ENCODE results near the gene MAPRE3.

The MAPRE3 gene

GRCh38 chr2:26986576-26986975 lies 16.1 kb downstream of the MAPRE3 start:
- DNase-seq, result no peak

GRCh38 chr2:26988058-26988860 lies 17.8 kb downstream of the MAPRE3 start:
- DNase-seq, result no peak

DNA sequence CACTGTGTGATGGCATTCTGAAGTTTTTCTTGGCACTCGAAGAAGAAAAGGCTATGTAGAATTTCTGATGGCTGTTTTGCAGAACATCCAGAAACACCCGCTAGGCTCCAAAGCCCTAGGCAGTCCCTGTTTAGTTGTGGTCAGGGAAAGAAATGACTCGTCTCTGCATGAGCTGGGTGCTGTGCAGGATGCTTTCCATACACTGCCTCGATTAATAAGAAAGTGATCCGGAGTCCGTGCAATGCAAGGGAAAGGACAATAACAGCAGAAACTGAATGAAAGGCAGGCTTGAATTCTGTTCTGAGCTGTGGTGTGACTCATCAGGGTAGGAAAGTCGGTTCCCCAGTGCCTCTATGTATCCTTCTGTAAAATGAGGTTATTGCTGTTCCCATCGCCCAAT lies 18.7 kb downstream of the MAPRE3 start:
- DNase-seq, result no peak

GRCh38 chr2:26991717-26992116 lies 21.3 kb downstream of the MAPRE3 start:
- DNase-seq, result no peak

- DNase-seq, result no peak
These were observed 23.3 kb downstream of the MAPRE3 start for GRCh38 chr2:26993768-26994167.

DNA sequence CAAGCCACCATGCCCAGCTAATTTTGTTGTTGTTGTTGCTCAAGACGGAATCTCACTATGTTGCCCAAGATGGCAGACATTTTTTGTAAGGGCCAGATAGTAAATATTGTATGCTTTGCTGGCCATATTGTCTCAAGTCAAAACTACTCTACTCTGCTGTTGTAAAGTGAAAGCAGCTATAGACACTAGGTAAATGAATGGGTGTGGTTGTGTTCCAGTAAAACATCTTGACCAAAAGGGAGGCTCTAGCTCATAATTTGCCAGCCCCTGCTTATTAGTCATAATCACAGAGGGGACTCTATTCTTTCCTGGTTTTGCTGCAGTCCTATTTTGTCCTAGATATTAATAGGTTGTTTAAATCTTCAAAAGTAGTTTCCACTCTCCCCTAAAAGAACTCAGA lies 24.5 kb downstream of the MAPRE3 start:
- DNase-seq, result no peak

GRCh38 chr2:26997394-26997793 lies 27.0 kb downstream of the MAPRE3 start:
- no peak for DNase-seq

DNA sequence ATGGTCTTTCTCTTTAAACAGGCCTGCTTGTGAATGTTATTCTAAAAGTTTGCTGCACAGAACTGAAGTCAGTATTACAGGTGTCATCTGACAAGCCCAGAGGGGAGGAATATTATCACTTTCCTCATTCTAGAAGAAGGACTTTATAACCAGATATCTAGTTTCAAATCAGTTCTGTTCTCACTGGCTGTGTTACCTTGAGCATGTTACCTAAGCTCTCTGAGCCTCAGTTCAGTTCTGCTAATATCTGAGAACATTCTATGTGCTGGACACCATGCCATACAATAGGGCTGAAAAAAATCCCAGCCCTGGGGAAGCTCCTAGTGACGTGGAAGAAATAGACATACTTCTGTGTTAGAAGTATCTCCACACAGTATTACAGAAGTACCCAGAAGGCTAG lies 27.9 kb downstream of the MAPRE3 start:
- DNase-seq, result no peak

- DNase-seq, result no peak
These were observed 29.8 kb downstream of the MAPRE3 start for GRCh38 chr2:27000228-27000627.

DNA sequence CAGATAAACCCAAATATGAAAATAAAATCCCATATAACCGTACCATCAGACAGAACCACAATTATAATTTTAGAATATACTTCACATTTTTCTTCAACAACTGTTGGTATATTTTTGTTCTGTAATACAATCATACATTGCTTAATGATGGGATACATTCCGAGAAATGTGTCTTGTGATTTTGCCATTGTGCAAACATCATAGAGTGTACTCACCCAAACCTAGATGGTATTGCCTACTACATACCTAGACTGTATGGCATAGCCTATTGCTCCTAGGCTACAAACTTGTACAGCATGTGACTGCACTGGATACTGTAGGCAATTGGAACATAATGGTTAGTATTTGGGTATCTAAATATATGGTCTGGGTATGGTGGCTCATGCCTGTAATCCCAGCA lies 30.6 kb downstream of the MAPRE3 start:
- DNase-seq, result no peak

GRCh38 chr2:27001950-27002349 lies 31.5 kb downstream of the MAPRE3 start:
- no peak for DNase-seq

DNA sequence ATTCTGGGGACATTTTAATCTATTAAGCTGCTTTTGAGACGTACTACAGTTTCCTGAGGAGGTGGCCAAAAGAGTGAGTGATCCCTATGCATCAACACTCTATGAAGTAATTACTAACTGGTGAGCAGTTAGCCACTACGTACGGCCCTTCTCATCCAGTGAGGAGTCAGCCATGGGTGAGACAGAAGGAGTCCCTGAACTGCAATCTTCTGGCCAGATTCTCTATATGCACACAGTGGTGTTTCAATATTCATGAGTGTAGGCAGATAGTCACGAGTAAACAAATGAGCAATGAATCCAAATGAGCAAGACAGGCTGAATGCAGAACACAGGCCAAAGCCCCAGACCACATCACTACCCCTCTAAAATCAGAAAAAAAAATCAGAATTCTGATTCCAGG lies 32.6 kb downstream of the MAPRE3 start:
- no peak for DNase-seq

DNA sequence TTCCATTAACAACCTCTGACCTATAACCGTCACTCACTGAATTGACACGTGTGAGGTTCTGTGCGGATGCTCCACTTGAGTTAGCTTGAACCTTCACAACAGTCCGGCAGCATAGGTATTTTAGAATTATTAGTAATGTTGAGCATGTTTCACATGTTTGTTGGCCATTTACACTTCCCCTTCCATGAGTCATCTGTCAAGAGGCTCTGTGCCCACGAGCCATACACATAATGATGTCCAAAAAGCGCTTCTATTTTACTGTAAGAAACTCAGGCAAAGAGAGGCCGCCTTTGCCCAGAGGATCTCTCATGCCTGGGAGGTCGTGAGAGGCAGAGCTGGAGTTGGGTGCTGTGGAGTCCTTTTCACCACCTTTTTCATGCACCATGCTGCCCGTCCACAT lies 33.4 kb downstream of the MAPRE3 start:
- no peak for DNase-seq

- no peak for DNase-seq
These were observed 36.4 kb downstream of the MAPRE3 start for GRCh38 chr2:27006602-27007415.

DNA sequence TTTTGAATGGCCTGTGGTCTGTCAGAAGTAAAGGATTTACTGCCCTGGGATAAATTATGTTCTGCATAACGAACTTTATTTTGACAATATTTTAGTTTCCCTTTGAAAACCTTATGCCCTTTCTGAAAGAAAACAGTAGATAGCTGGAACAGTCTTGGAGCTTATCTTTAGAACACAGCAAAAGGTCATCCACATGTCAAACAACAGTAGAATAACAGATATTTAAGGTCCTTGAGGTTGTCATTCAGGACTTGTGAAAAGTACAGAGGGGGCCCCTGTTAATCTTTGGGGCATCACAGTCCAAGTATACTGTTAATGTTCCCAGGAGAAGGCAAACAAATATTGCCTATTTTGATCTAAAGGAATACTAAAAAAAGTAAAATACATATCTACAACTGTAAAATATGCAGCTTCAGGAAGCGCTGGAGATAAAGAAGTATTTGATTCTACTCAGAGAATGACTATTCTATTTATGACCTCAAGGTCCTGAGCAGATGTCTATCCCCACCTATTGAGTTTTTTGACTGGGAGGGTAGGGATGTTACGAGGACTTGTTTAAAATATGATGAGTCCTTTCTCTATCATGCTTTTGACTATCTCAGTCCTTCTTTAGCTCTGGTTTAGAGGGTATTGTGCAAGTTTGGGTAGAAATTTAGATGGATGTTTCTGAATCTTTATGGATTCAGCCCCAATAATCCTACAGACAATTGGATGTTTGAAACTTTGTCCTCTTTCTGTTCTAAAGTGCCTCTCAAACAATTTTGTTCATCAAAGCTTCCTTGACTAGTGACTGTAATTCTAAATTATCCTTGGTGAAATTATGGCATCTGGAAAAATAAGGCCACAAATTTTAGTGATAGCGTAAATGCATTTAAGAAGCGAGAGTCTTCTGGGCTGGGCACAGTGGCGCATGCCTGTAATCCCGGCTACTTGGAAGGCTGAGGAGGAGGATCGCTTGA lies 37.3 kb downstream of the MAPRE3 start:
- no peak for DNase-seq

GRCh38 chr2:27008678-27009077 lies 38.2 kb downstream of the MAPRE3 start:
- DNase-seq, result no peak

GRCh38 chr2:27009083-27009482 lies 38.6 kb downstream of the MAPRE3 start:
- DNase-seq, result no peak

- DNase-seq, result no peak
These were observed 39.3 kb downstream of the MAPRE3 start for GRCh38 chr2:27009716-27010115.

- no peak for DNase-seq
These were observed 39.7 kb downstream of the MAPRE3 start for GRCh38 chr2:27010139-27010538.

DNA sequence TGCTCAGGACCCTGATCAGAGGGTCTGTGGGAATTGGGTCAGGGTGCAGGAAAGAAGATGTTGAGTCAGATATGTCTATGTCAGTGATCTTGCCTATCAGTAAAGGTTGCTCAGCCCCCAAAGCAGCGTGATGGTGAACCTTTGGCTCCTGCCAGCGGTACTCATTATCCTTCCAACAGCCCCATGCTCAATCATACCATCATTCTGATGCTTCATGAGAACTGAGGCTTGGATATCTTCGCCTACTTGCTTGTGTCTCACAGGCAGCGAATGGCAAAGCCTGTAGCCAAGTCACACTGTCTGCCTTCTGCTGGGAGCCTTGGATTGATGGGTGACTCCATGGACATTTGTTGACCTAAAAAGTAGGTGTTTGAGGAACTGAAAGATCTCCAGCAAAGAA lies 43.3 kb downstream of the MAPRE3 start:
- DNase-seq, result no peak

DNA sequence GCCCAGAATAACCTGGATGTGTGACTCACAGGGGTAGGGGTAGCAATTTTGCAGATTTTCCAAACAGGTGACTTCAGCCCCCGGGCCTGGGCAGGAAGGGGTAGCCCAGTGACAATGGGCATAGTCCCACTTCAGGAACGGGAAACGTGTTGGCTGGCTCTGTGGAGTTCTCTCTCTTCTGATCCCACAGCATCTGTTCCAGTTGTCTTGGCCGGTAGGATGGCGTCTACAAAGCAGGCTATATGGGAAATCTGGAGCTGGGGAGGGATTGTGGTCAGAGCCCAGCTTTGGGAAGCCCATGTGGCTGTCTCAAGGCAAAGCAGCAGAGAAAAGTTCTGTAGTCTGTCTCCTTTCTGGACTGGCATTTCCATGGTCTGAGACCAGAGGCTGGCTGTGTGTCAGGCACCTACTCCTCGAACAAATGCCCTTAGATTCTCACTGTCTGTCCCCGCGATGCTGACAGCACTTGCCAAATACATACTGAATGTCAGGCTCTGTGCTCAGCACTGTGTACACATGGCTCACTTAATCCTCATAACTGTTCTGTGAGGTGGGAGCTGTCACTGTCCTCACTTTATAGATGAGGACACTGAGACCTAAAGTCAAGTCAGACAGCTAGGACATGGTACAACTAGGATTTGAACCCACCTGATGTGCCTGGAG lies 44.5 kb downstream of the MAPRE3 start:
- no peak for DNase-seq

DNA sequence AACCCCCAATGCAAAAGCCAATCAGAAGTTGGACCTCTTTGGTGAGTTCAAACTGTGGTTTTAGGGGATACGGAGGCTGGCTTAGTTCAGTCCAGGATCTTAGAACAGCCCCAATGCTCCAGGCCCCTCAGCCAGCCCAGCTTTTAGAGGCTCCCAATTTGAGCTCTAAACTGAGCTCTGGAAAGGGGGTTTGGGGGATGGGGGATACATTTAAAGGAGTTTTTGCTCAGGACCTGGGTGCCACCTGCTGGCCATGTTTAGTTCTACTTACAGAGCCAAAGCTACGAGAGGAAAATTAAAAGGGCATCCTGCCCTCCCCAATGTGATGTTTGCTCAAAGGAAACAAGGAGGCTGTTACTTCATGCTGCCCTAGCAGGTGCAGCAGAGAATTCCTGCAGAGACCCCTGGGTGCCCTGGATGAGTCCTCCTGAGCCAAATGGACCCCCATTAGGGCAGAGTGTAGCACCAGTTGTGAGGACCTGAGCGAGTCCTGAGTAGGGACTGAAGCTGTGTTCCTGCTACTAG lies 46.4 kb downstream of the MAPRE3 start:
- DNase-seq, result no peak
